GM03348 (cell line): ENCODE results near the gene PRG3.
"Not testable (repeated sequence)": the region's sequence is repeated elsewhere in the genome, so short reads cannot be mapped to it uniquely, and the experiment has no call there.

ENCODE experiments used
- DNase-seq: peaks from one replicate; pipeline ENCODE4 v3.0.0; 2012; ENCODE audit warnings: low spot score

PRG3 gene

GRCh38 chr11:57387289-57388030, 6.5 kb upstream of the PRG3 start:
- DNase-seq: no peak

- DNase-seq: no peak
These were observed 5.4 kb upstream of the PRG3 start for GRCh38 chr11:57386178-57386940.

DNA sequence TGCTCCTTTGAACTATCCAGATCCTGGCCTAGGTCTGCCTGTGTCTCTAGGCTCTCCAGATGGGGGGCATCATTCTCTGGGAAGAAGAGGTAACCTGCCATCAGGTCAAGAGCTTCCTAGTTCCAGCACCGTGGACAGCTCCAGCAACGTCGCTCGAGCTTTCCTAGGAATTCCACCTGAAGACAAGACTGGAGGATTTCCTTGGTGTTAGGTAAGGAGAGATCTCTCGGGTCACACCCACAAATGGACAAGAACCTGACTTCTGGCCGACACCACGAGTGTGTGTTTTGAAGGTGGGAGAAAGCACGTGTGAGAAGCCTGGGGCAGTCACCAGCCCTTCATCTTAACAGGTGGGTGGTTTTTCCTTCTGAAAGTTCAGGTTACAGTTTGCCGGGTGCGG, 1.2 kb downstream of the PRG3 start:
- DNase-seq: peak; percentile 34

GRCh38 chr11:57378186-57378585, 2.8 kb downstream of the PRG3 start:
- no peak for DNase-seq

GRCh38 chr11:57377107-57377506, 3.8 kb downstream of the PRG3 start:
- DNase-seq: peak; percentile 25

DNA sequence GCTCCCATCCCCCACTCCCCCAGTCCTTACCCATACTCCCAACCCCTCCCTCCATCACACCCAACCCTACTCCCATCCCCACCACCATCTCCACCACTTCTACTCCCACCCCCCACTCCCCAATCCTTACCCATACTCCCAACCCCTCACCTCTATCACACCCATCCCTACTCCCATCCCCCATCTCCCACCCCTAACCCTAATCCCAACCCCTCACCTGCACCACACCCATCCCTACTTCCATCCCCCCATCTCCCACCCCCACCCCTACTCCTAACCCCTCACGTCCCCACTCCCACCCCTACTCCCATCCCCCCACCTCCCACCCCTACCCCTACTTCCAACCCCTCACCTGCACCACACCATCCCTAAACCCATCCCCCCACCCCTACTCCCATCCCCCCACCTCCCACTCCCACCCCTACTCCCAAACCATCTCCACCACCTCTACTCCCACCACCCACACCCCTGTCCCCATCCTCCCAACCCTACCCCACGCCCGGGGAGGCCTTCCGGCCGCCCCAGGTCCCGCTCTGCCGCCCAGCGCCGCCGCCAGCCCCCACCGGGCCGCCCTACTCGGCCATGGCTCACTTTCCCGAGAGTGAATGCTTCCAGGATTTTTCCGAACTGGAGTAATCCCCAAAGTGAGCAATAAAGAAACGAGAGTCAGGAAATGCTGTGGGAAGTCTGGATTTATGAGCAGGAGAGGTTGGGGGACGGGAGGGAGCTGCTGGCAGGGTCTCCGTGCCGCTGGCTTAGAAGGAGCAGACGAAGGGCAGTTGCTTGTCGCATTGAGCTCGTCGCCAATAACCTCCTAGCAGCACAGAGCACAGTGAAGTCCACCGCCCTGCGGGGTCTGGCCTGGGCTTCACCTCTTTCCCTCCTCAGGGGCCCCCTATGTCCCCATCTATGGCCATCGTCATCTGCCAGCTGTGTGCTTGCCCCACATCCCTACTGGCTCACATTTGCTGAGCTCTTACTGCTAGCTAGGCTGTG, 4.6 kb downstream of the PRG3 start:
- DNase-seq: no peak

GRCh38 chr11:57375490-57375889, 5.5 kb downstream of the PRG3 start:
- no peak for DNase-seq

DNA sequence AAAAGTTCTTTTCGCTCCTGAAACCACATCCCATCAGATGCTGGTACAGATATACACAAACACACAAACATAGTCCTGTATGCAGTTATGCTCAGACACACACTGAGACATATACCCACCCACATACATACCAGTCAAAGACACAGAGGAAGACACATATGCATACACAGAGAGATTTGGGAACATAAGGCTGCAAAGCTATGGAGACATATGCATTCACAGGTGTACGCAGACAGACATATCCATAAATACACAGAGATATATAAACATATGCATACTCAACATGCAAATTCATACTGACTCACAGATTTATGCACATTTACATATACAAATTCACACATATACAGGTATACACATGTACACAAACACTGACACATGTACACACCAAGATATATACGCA, 6.0 kb downstream of the PRG3 start:
- no peak for DNase-seq

- DNase-seq: no peak
These were observed 7.8 kb downstream of the PRG3 start for GRCh38 chr11:57373146-57373545.

DNA sequence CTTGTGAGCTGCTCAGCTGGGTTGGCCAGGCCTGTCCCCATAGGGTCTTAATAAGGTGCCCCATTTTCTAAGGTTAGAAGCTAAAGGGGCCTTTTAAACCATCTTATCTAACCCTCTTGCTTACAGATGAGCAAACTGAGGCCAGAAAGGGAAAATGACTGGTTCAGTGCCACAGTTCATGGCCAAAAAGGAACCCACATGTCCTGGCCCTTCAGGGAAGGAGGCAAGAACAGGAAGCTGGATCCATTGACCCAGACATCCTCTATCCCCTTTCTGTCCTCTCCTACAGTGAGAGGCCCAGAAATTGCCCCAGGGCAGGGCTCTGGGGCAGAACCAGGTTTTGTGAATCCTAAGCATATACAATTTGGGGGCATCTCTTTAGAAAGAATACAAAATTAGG, 10.0 kb downstream of the PRG3 start:
- DNase-seq: no peak

- no peak for DNase-seq
These were observed 10.7 kb downstream of the PRG3 start for GRCh38 chr11:57370251-57370650.

GRCh38 chr11:57368845-57369232, 12.1 kb downstream of the PRG3 start:
- DNase-seq: no peak

DNA sequence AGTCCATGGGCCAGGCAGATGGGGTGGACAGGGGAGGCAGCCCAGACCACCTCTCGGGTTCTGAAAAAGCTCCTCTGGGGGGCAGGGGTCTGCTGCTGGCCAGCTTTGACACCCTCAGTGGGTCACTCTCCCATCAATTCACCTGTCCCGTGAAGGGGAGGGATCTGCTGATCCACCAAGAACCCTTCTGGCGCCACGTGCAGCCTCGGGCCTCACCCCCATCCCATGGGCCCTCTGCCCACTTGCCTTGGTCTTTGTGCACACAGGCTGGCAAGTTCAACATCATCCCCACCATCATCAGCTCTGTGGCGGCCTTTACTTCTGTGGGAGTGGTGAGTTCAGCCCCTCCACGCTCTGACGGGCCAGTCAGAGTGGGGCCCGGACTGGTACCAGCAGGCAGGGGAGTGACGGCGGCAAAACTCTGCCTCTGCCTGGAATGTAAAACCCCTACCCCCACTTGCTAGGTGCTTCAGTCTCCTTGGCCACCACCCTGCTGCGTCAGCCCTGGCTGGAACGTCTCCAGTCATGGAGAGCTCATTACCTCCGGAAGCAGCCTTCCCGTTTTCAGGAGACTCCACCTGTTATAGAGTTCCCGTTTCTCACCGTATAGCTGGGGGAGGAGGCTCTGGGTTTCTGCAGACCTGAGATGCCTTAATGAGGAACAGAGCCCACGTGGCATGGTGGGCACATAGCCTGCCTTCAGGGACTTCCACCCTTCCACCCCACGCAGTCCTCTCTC, 12.7 kb downstream of the PRG3 start:
- no peak for DNase-seq

- DNase-seq: no peak
These were observed 15.9 kb downstream of the PRG3 start for GRCh38 chr11:57364851-57365660.

- DNase-seq: no peak
These were observed 17.5 kb downstream of the PRG3 start for GRCh38 chr11:57363131-57364080.

DNA sequence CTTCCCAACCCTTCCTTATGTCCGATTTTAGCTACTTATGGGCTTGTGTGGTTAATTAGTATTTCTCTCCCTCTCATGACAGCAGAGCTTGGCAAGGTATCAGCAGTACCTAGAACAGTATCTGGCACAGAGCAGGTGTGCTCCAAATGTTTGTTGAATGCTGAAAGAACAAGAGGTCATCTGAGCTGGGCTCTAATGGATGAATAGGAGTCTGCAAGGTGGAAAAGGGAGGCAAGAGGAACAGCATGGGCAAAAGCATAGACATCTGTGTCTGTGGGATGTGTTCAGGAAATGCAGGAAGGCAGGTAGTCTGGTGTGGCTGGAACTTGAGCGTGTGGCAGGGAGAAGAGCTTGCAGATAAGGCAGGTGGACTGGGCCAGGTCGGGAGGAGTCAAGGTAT, 19.0 kb downstream of the PRG3 start:
- no peak for DNase-seq

DNA sequence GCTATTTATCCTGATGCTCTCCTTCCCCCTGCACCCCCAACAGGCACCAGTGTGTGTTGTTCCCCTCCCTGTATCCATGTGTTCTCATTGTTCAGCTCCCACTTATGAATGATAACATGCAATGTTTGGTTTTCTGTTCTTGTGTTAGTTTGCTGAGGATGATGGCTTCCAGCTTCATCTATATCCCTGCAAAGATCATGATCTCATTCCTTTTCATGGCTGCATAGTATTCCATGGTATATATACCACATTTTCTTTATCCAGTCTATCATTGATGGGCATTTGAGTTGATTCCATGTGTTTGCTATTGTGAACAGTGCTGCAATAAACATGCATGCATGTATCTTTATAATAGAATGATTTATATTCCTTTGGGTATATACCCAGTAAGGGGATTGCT, 19.5 kb downstream of the PRG3 start:
- not testable (repeated sequence) for DNase-seq

DNA sequence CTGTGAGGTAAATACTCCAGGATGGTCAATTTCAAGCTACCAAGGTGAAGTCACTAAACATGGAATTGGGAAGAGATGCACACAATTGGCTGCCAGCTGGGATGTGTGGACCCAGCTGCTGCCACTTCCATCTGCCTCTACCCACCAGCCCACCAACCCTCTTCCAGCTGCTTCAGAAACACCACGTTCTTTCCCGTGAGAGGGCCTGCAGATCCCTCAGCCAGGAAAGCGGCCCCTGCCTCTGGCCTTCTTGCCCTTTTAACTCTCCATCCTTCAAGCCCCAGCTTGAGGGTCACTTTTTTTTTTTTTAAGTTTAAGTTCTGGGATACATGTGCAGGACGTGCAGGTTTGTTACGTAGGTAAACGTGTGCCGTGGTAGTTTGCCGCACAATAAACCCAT, 20.0 kb downstream of the PRG3 start:
- no peak for DNase-seq

- DNase-seq: no peak
These were observed 20.9 kb downstream of the PRG3 start for GRCh38 chr11:57359896-57360690.
